22Rv1 (cell line): ENCODE results near the gene LYRM1.
"Not testable (repeated sequence)": the region's sequence is repeated elsewhere in the genome, so short reads cannot be mapped to it uniquely, and the experiment has no call there.

ENCODE experiments used
- H3K27ac ChIP-seq: fragments of 450-650 bp; 2 replicates; pipeline ENCODE4 v1.5.1; 2017
- CTCF ChIP-seq: fragments of 450-650 bp; IDR thresholded peaks from 2 replicates; pipeline ENCODE4 v1.5.1; 2017; ENCODE audit warnings: mild to moderate bottlenecking
- ZFX ChIP-seq: fragments of 450-650 bp; IDR thresholded peaks from 2 replicates; pipeline ENCODE4 v1.6.1; 2017; ENCODE audit warnings: antibody characterized with exemption, borderline replicate concordance

LYRM1 gene

GRCh38 chr16:20968765-20969164 lies 68.2 kb downstream of the LYRM1 start:
- TF ChIP-seq CTCF (no peak), ZFX (no peak)
- H3K27ac ChIP-seq = no peak overlapping the region

GRCh38 chr16:20969386-20969785 lies 68.8 kb downstream of the LYRM1 start:
- no peak overlapping the region for H3K27ac ChIP-seq
- TF ChIP-seq ZFX = no peak
- TF ChIP-seq CTCF = no peak

- TF ChIP-seq CTCF (no peak), ZFX (no peak)
- no peak overlapping the region for H3K27ac ChIP-seq
These were observed 70.8 kb downstream of the LYRM1 start for GRCh38 chr16:20971401-20971800.

GRCh38 chr16:20973201-20973600 lies 72.6 kb downstream of the LYRM1 start:
- H3K27ac ChIP-seq = not testable (repeated sequence)
